ENCODE results near the gene RBP3. TPM values are rescaled to one million over a fixed set of nuclear protein-coding genes. Genes with fewer than 3 reads are reported as not detected.

RBP3 gene
- total RNA-seq, 2 donors from 2014 or later: not detected

- intact Hi-C loops (cut with DNase I): loop anchor here in 1 of 2 donors (1.0 kb wide), 1 partner anchor 23 kb away; no protein-coding TSS in a partner anchor
- ATAC-seq: no peak
- no peak for DNase-seq
Observed at GRCh38 chr10:47332946-47333345, 15.2 kb upstream of the RBP3 start.

- DNase-seq (no peak), ATAC-seq (no peak)
- intact Hi-C loops (cut with DNase I): no loop called here
Observed at GRCh38 chr10:47333532-47333931, 14.6 kb upstream of the RBP3 start.

GRCh38 chr10:47334466-47335295 is 13.5 kb upstream of the RBP3 start:
- DNase-seq (no peak), ATAC-seq (no peak)
- intact Hi-C loops (cut with DNase I): no loop called here

GRCh38 chr10:47335906-47336305 is 12.3 kb upstream of the RBP3 start:
- intact Hi-C loops (cut with DNase I): no loop called here

GRCh38 chr10:47336387-47337134 is 11.6 kb upstream of the RBP3 start:
- no peak for DNase-seq

More at GRCh38 chr10:47335906-47336305, 12.3 kb upstream of the RBP3 start:
- DNase-seq: no peak
- ATAC-seq: no peak

GRCh38 chr10:47337310-47337709 is 10.9 kb upstream of the RBP3 start:
- no peak for ATAC-seq
- DNase-seq: no peak
- intact Hi-C loops (cut with DNase I): no loop called here

More at GRCh38 chr10:47336387-47337134, 11.6 kb upstream of the RBP3 start:
- no peak for ATAC-seq
- intact Hi-C loops (cut with DNase I): no loop called here

- intact Hi-C loops (cut with DNase I): no loop called here
- DNase-seq (no peak), ATAC-seq (no peak)
Observed at GRCh38 chr10:47339186-47339735, 8.9 kb upstream of the RBP3 start.

GRCh38 chr10:47339759-47340607 is 8.2 kb upstream of the RBP3 start:
- DNase-seq (no peak), ATAC-seq (no peak)
- intact Hi-C loops (cut with DNase I): no loop called here

- intact Hi-C loops (cut with DNase I): no loop called here
- peak; percentile 48 for DNase-seq
- peak; percentile 50 to 65 for ATAC-seq
Observed at GRCh38 chr10:47340608-47341170, 7.5 kb upstream of the RBP3 start.

- intact Hi-C loops (cut with DNase I): no loop called here
- no peak for DNase-seq
- ATAC-seq: no peak
Observed at GRCh38 chr10:47344996-47345870, 2.9 kb upstream of the RBP3 start.

GRCh38 chr10:47346581-47347302 is 1.4 kb upstream of the RBP3 start:
- ATAC-seq (no peak), DNase-seq (no peak)
- intact Hi-C loops (cut with DNase I): no loop called here

- ATAC-seq: no peak
- no peak for DNase-seq
Observed at GRCh38 chr10:47347303-47347675, 874 bp upstream of the RBP3 start.

GRCh38 chr10:47348661-47349470 is 703 bp downstream of the RBP3 start:
- DNase-seq (no peak), ATAC-seq (no peak)
- intact Hi-C loops (cut with DNase I): no loop called here

More at GRCh38 chr10:47347303-47347675, 874 bp upstream of the RBP3 start:
- intact Hi-C loops (cut with DNase I): no loop called here

GRCh38 chr10:47349516-47349915 is 1.4 kb downstream of the RBP3 start:
- no peak for ATAC-seq
- intact Hi-C loops (cut with DNase I): no loop called here
- no peak for DNase-seq

GRCh38 chr10:47349941-47350371 is 1.8 kb downstream of the RBP3 start:
- ATAC-seq (no peak), DNase-seq (no peak)
- intact Hi-C loops (cut with DNase I): no loop called here
